ENCODE data around the gene ADAMTS17. TPM values are rescaled to one million over a fixed set of nuclear protein-coding genes. Genes with fewer than 3 reads are reported as not detected.

Gene ADAMTS17
- polyA plus RNA-seq, 3 donors from 2014 or later = 0.27 to 0.53 TPM; not detected in 1

DNA sequence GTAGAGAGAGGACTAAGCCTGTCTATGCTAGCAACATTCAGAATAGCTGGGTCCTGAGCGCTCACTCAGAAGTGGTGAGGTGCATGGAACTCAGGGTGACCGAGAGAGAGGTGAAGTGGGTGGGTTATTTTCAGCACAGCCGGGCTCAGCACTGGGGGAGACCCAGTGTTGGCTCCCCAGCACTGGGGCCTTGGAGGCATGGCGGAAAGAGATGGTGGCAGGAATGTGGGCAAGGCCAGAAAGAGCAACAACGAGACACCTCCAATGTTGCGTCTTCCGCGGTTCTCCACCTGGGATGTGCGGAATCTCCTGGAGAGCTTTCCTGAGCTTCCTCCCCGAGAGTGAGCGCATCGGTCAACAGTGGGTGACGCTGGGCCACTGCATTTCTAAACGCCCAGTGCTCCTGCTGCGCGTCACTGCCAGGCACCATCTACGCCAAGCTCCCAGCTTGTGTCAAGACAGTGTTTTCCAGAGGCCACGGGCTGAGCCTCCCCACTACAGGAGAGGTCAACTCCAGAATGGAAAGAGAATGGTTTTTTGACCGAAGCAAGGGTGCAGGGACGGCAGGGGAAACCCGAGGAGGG is 148.4 kb downstream of the ADAMTS17 start:
- no peak for DNase-seq
- no peak overlapping the region for H3K4me3 Mint-ChIP-seq
- H3K27ac Mint-ChIP-seq = no peak overlapping the region
- peaks cover 0 to 2% (median 0%) of the 10 kb centered on the region in 6 donors for H3K9me3 Mint-ChIP-seq
- no peaks in the 10 kb centered on the region for H3K36me3 Mint-ChIP-seq
- no peaks in the 10 kb centered on the region for H3K4me1 Mint-ChIP-seq
- H3K27me3 Mint-ChIP-seq (ENCODE audit: low read depth in 3 of 3) = peaks cover 0 to 16% (median 5%) of the 10 kb centered on the region in 3 donors

- Mint-ChIP-seq H3K27ac (no peak overlapping the region), H3K4me3 (no peak overlapping the region), H3K27me3 (ENCODE audit: low read depth in 3 of 3) (peaks cover 3 to 15% (median 5%) of the 10 kb centered on the region in 3 donors), H3K4me1 (no peaks in the 10 kb centered on the region), H3K9me3 (peaks cover 0 to 2% (median 0%) of the 10 kb centered on the region in 6 donors), H3K36me3 (no peaks in the 10 kb centered on the region)
- DNase-seq = no peak
These were observed 149.4 kb downstream of the ADAMTS17 start for GRCh38 chr15:100192097-100193080.

DNA sequence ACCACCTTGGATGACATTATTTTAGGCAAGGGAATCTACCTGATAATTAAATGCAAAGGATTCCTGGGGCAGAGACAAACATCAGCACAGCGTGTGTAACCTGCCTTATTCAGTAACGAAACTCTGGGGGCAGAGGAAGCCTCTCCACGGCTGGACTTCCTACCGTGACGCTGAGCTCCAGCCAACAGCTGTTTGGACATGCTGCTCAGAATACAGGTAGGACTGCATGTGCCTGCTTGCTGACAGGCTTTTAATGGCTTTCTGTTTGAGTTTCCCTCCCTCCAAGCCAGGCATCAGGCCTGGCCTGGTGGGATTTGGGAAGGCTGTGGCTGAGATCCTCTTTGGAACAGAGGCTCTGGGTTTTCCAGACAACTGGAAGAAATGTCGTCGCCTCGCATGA is 150.6 kb downstream of the ADAMTS17 start:
- no peak for DNase-seq
- H3K9me3 Mint-ChIP-seq = peaks cover 0 to 2% (median 0%) of the 10 kb centered on the region in 6 donors
- H3K4me3 Mint-ChIP-seq = no peak overlapping the region
- peaks cover 5 to 9% (median 6%) of the 10 kb centered on the region in 3 donors for H3K27me3 Mint-ChIP-seq (ENCODE audit: low read depth in 3 of 3)
- H3K27ac Mint-ChIP-seq = no peak overlapping the region
- no peaks in the 10 kb centered on the region for H3K4me1 Mint-ChIP-seq
- no peaks in the 10 kb centered on the region for H3K36me3 Mint-ChIP-seq

- H3K4me1 Mint-ChIP-seq = no peaks in the 10 kb centered on the region
- H3K4me3 Mint-ChIP-seq = no peak overlapping the region
- no peak overlapping the region for H3K27ac Mint-ChIP-seq
- H3K27me3 Mint-ChIP-seq (ENCODE audit: low read depth in 3 of 3) = peaks cover 5 to 10% (median 6%) of the 10 kb centered on the region in 3 donors
- H3K36me3 Mint-ChIP-seq = no peaks in the 10 kb centered on the region
- DNase-seq = no peak
- H3K9me3 Mint-ChIP-seq = peaks cover 0 to 2% (median 0%) of the 10 kb centered on the region in 6 donors
These were observed 151.1 kb downstream of the ADAMTS17 start for GRCh38 chr15:100190675-100191074.

- H3K27me3 Mint-ChIP-seq (ENCODE audit: low read depth in 3 of 3) = peaks cover 4 to 15% (median 6%) of the 10 kb centered on the region in 3 donors
- H3K36me3 Mint-ChIP-seq = no peaks in the 10 kb centered on the region
- DNase-seq = no peak
- H3K9me3 Mint-ChIP-seq = peaks cover 0 to 2% (median 0%) of the 10 kb centered on the region in 6 donors
- H3K27ac Mint-ChIP-seq = no peak overlapping the region
- H3K4me3 Mint-ChIP-seq = no peak overlapping the region
- no peaks in the 10 kb centered on the region for H3K4me1 Mint-ChIP-seq
These were observed 151.9 kb downstream of the ADAMTS17 start for GRCh38 chr15:100189849-100190248.

GRCh38 chr15:100189319-100189718 is 152.5 kb downstream of the ADAMTS17 start:
- Mint-ChIP-seq H3K9me3 (peaks cover 0 to 2% (median 0%) of the 10 kb centered on the region in 6 donors), H3K4me1 (no peaks in the 10 kb centered on the region), H3K36me3 (no peaks in the 10 kb centered on the region), H3K27ac (no peak overlapping the region), H3K27me3 (ENCODE audit: low read depth in 3 of 3) (peaks cover 4 to 16% (median 6%) of the 10 kb centered on the region in 3 donors), H3K4me3 (no peak overlapping the region)
- DNase-seq = no peak

DNA sequence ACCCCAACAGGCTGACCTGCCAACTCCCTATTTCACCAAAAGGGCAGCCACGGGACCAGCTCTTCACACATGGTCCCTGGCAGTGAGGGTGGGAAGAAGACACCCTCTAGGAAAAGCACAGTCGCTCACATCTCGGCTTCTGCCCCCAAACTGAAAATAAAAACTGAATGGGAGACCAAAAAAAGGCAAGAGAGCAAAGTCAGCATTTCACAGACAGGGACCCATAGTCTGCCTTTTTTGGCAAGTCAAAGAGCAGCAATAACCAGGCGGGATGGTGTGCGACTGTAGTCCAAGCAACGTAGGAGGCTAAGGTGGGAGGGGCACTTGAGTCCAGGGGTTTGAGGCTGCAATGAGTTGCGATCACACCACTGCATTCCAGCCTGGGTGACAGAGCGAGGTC is 154.1 kb downstream of the ADAMTS17 start:
- Mint-ChIP-seq H3K4me3 (no peak overlapping the region), H3K27ac (no peak overlapping the region), H3K36me3 (no peaks in the 10 kb centered on the region), H3K4me1 (no peaks in the 10 kb centered on the region), H3K27me3 (ENCODE audit: low read depth in 3 of 3) (peaks cover 4 to 16% (median 6%) of the 10 kb centered on the region in 3 donors), H3K9me3 (peaks cover 0 to 2% (median 0%) of the 10 kb centered on the region in 6 donors)
- no peak for DNase-seq

- Mint-ChIP-seq H3K9me3 (peaks cover 0 to 2% (median 0%) of the 10 kb centered on the region in 6 donors), H3K27me3 (ENCODE audit: low read depth in 3 of 3) (peaks cover 4 to 16% (median 7%) of the 10 kb centered on the region in 3 donors), H3K27ac (no peak overlapping the region), H3K4me3 (no peak overlapping the region), H3K36me3 (no peaks in the 10 kb centered on the region), H3K4me1 (no peaks in the 10 kb centered on the region)
- no peak for DNase-seq
These were observed 154.8 kb downstream of the ADAMTS17 start for GRCh38 chr15:100186960-100187359.

- H3K9me3 Mint-ChIP-seq = no peaks in the 10 kb centered on the region
- no peak overlapping the region for H3K27ac Mint-ChIP-seq
- no peak for DNase-seq
- H3K4me1 Mint-ChIP-seq = peaks cover 3 to 4% of the 10 kb centered on the region in 2 donors
- H3K27me3 Mint-ChIP-seq (ENCODE audit: low read depth in 3 of 3) = peaks cover 4 to 16% (median 7%) of the 10 kb centered on the region in 3 donors
- no peak overlapping the region for H3K4me3 Mint-ChIP-seq
- no peaks in the 10 kb centered on the region for H3K36me3 Mint-ChIP-seq
These were observed 155.4 kb downstream of the ADAMTS17 start for GRCh38 chr15:100186366-100186765.

GRCh38 chr15:100183921-100184495 is 157.8 kb downstream of the ADAMTS17 start:
- H3K27me3 Mint-ChIP-seq (ENCODE audit: low read depth in 3 of 3) = peaks cover 3 to 19% (median 4%) of the 10 kb centered on the region in 3 donors
- no peaks in the 10 kb centered on the region for H3K9me3 Mint-ChIP-seq
- no peak overlapping the region for H3K27ac Mint-ChIP-seq
- no peak for DNase-seq
- H3K4me1 Mint-ChIP-seq = peaks cover 11 to 14% of the 10 kb centered on the region in 2 donors
- H3K4me3 Mint-ChIP-seq = no peak overlapping the region
- H3K36me3 Mint-ChIP-seq = no peaks in the 10 kb centered on the region

GRCh38 chr15:100180921-100181320 is 160.9 kb downstream of the ADAMTS17 start:
- H3K4me3 Mint-ChIP-seq = no peak overlapping the region

GRCh38 chr15:100175406-100176114 is 166.2 kb downstream of the ADAMTS17 start:
- no peak for DNase-seq
- Mint-ChIP-seq H3K9me3 (peaks cover 0 to 7% (median 0%) of the 10 kb centered on the region in 6 donors), H3K27ac (no peak overlapping the region), H3K4me1 (peaks cover 2 to 5% of the 10 kb centered on the region in 2 donors), H3K36me3 (no peaks in the 10 kb centered on the region), H3K27me3 (ENCODE audit: low read depth in 3 of 3) (peaks cover 0 to 6% (median 2%) of the 10 kb centered on the region in 3 donors), H3K4me3 (no peak overlapping the region)

More at GRCh38 chr15:100180921-100181320, 160.9 kb downstream of the ADAMTS17 start:
- Mint-ChIP-seq H3K36me3 (no peaks in the 10 kb centered on the region), H3K27me3 (ENCODE audit: low read depth in 3 of 3) (peaks cover 4 to 10% (median 9%) of the 10 kb centered on the region in 3 donors), H3K4me1 (peaks cover 11 to 14% of the 10 kb centered on the region in 2 donors), H3K9me3 (no peaks in the 10 kb centered on the region), H3K27ac (no peak overlapping the region)
- DNase-seq = peak; percentile 22 to 34 (median 29)

- peaks cover 0 to 7% (median 0%) of the 10 kb centered on the region in 6 donors for H3K9me3 Mint-ChIP-seq
- no peak overlapping the region for H3K4me3 Mint-ChIP-seq
- DNase-seq = no peak
- no peaks in the 10 kb centered on the region for H3K36me3 Mint-ChIP-seq
- H3K4me1 Mint-ChIP-seq = peaks cover 2 to 9% of the 10 kb centered on the region in 2 donors
- no peak overlapping the region for H3K27ac Mint-ChIP-seq
- peaks cover 0 to 6% (median 2%) of the 10 kb centered on the region in 3 donors for H3K27me3 Mint-ChIP-seq (ENCODE audit: low read depth in 3 of 3)
These were observed 166.9 kb downstream of the ADAMTS17 start for GRCh38 chr15:100174904-100175275.

Data from immature natural killer cell (primary cell).